Head of caudate nucleus (tissue), 42 donors: ENCODE measurements around the gene RALGAPA1.

Source experiments
- DNase-seq, 42 donors: peaks; one replicate each; pipeline versions ENCODE4 v3.0.0 to v3.0.0-alpha.2; 2020 to 2021; ENCODE audit warnings: mixed read lengths in 7 of 42
- intact Hi-C: fragments of 100-400 bp; cut with DNase I; formaldehyde crosslinking; loops from one replicate; pipeline ENCODE4 v1.15.0; 2022

The RALGAPA1 gene

GRCh38 chr14:35531960-35532747, 276.9 kb downstream of the RALGAPA1 start:
- no peak for DNase-seq
- intact Hi-C loops = no loop called here

DNA sequence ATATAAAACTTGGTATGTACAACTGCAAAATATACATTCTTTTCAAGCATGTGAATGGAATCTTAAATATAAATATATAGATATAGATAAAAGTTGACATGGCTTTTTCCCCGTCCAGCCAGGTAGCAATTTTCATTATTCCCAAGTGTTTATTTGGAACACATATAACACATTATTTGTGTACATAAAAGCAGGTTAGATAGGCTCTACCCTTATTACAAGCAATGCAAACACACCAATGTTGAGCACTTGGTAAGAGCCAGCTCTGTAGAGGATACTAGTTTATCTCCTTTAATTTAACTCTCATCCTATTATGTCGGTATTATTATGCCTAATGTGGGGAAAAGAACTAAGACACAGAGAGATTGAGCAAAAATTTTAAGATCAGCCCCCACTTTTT, 282.1 kb downstream of the RALGAPA1 start:
- DNase-seq = no peak
- intact Hi-C loops = no loop called here

GRCh38 chr14:35525695-35526094, 283.4 kb downstream of the RALGAPA1 start:
- no peak for DNase-seq
- intact Hi-C loops = no loop called here

DNA sequence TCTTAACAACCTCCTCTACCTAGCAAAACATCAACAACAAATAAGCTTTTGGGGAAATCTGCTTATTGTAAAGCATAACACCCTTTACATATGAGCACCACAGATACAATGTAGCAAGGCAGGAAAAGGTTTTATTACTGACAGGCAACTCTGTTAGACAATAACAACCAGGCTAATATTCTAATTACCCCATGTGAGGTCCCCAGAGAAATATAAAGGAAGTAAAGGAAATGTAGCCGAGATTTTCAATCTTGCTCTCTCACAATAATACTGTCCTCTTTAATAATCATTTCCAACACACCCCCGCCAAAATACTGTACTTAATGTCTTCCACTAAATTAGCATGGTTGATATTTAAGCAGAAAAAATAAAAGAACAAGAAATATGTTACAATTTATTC, 289.1 kb downstream of the RALGAPA1 start:
- no peak for DNase-seq
- intact Hi-C loops = no loop called here

- intact Hi-C loops = no loop called here
- no peak for DNase-seq
Measured at GRCh38 chr14:35515916-35516315, 293.2 kb downstream of the RALGAPA1 start.

DNA sequence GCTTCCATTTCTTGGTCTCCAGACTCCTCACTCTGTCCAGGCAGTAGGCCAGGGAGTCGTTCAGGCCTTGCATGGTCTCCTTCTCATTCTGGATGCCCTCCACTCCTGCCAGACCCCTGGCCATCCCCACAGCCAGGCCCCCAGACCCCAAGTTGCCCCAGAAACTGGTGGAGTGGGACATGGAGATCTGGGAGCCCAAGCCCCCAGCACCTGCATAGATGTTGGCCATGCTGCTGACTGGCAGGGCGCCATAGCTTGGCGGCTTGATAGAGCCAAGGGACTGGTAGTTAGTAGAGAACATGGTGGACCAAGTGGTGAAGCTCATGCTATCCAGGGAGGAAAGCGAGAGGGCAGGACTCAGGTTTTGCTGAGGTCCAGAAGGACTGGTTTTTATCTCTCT, 296.3 kb downstream of the RALGAPA1 start:
- intact Hi-C loops = no loop called here
- no peak for DNase-seq

DNA sequence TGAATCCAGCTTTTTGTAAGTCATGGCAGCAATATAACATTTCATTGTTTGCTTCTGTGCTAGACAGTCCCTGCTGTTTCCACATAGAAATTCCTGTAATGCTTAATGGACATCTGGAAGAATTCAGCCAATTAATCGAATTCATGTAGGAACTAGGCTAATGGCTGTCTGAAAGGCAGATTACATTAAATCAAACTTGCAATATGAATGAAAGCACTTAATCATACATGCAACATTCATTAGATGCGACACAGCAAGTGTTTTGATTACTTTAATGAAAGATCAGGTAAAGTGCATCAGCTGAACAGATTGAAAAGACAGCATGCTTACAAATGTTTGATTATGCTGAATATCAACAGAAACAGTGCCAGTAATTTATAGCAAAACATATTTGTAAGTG, 299.2 kb downstream of the RALGAPA1 start:
- DNase-seq = no peak
- intact Hi-C loops = no loop called here

- intact Hi-C loops = no loop called here
- DNase-seq = no peak
Measured at GRCh38 chr14:35506927-35507326, 302.2 kb downstream of the RALGAPA1 start.

DNA sequence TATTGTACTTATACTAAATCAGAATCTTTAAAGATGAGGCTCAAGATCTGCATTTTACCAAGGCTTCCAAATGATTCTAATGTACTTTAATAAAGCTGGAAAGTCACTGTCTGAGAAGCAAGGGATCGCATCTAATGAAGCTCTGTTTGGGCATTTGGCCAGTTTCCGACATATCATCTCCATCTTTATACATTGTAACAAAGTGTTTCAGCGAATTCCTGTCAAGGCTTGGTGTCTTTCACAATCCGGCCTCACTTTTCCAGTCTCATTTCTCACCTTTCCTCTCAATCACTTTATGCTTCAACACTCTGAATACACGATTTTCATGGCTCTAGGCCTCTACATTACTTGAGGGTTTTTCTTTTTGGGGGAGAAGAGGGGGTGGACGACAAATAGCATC, 302.6 kb downstream of the RALGAPA1 start:
- intact Hi-C loops = no loop called here
- DNase-seq = no peak

- intact Hi-C loops = no loop called here
- no peak for DNase-seq
Measured at GRCh38 chr14:35504260-35504659, 304.8 kb downstream of the RALGAPA1 start.

DNA sequence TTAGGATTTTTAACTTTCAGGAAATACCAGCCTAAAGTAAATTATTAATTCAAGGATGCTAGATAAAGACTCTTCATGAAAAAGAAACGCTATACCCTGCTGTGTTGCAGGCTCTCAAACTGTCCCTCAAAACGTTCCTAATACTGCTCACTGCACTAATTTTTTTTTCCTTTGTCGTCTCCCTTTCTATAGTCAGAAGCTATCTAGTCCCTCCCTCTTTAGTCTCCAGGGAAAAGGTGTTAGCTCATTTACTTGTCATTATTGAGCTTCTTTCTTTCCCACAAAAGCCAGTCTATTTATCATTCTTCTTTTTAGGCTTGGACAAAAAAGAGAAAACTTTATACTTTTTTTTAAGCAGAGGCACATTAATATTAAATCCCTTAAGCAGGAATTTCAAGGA, 305.4 kb downstream of the RALGAPA1 start:
- intact Hi-C loops = no loop called here
- no peak for DNase-seq

DNA sequence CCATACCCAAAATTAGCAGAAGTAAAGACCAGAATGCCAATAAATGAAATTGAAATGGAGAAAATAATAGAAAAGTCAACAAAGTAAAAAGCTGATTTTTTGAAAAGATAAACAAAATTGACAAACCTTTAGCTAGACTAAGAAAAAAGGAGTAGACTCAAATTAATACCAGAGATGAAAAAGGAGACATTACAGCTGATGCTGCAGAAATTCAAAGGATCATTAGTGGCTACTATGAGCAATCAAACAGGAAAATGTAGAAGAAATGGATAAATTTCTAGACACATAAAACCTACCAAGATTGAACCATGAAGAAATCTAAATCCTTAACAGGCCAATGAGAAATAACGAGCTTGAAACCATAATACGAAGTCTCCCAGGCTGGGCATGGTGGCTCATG, 309.9 kb downstream of the RALGAPA1 start:
- intact Hi-C loops = no loop called here

DNA sequence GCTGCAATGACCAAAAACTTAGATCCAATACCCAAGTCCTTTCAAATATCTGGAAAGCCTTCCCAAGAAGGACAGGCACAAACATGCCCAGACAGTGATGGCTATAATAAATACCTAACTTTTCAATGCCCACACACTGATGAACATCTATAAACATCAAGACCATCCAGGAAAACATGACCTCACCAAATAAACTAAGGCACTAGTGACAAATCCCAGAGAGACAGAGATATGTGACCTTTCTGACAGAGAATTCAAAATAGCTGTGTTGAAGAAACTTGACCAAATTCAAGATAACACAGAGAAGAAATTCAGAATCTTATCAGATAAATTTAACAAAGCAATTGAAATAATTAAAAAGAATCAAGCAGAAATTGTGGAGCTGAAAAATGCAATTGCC, 313.8 kb downstream of the RALGAPA1 start:
- intact Hi-C loops = no loop called here
- no peak for DNase-seq

More for the DNA sequence above, 309.9 kb downstream of the RALGAPA1 start:
- DNase-seq = no peak

GRCh38 chr14:35492569-35493014, 316.5 kb downstream of the RALGAPA1 start:
- intact Hi-C loops = no loop called here
- DNase-seq = no peak
